Ishikawa (cell line): ENCODE results near the gene DHRS12.
A peak's percentile ranks its signal among the peaks of the same experiment; 100 is the strongest.

Experiments
- CEBPB ChIP-seq: IDR thresholded peaks from 2 replicates; pipeline ENCODE4 v1.6.1; 2012
- CREB1 ChIP-seq: IDR thresholded peaks from 2 replicates; pipeline ENCODE4 v1.6.1; 2012; ENCODE audit warnings: low read depth
- EGR1 ChIP-seq: IDR thresholded peaks from 2 replicates; pipeline ENCODE4 v1.6.1; 2012
- EP300 ChIP-seq: IDR thresholded peaks from 2 replicates; pipeline ENCODE4 v1.6.1; 2012; ENCODE audit warnings: borderline replicate concordance
- FOXM1 ChIP-seq: IDR thresholded peaks from 2 replicates; pipeline ENCODE4 v1.6.1; 2012; ENCODE audit warnings: low read depth, borderline replicate concordance
- MAX ChIP-seq: IDR thresholded peaks from 2 replicates; pipeline ENCODE4 v1.6.1; 2012
- NFIC ChIP-seq: IDR thresholded peaks from 2 replicates; pipeline ENCODE4 v1.6.1; 2012
- RAD21 ChIP-seq: IDR thresholded peaks from 2 replicates; pipeline ENCODE4 v1.6.1; 2012; ENCODE audit warnings: low read depth
- REST ChIP-seq: IDR thresholded peaks from 2 replicates; pipeline ENCODE4 v1.6.1; 2012; ENCODE audit warnings: low read depth, mild to moderate bottlenecking
- TAF1 ChIP-seq: IDR thresholded peaks from 2 replicates; pipeline ENCODE4 v1.6.1; 2012; ENCODE audit warnings: low read depth, mild to moderate bottlenecking
- TCF12 ChIP-seq: IDR thresholded peaks from 2 replicates; pipeline ENCODE4 v1.6.1; 2012; ENCODE audit warnings: low read depth
- TEAD4 ChIP-seq: IDR thresholded peaks from 2 replicates; pipeline ENCODE4 v1.6.1; 2012
- USF1 ChIP-seq: IDR thresholded peaks from 2 replicates; pipeline ENCODE4 v1.6.1; 2012
- YY1 ChIP-seq: IDR thresholded peaks from 2 replicates; pipeline ENCODE4 v1.6.1; 2012; ENCODE audit warnings: low read depth
- ZBTB7A ChIP-seq: IDR thresholded peaks from 2 replicates; pipeline ENCODE4 v1.6.1; 2012; ENCODE audit warnings: low read depth

DHRS12 gene

GRCh38 chr13:51768976-51769375 is 35.0 kb downstream of the DHRS12 start:
- TF ChIP-seq EGR1 (no peak), CREB1 (no peak), FOXM1 (no peak), YY1 (no peak), TEAD4 (no peak), NFIC (no peak)

GRCh38 chr13:51768378-51768921 is 35.5 kb downstream of the DHRS12 start:
- TF ChIP-seq CREB1, result no peak
- no peak for TF ChIP-seq EP300
- TF ChIP-seq USF1, result no peak
- TF ChIP-seq FOXM1, result no peak
- TF ChIP-seq ZBTB7A, result no peak
- TF ChIP-seq MAX, result no peak
- TF ChIP-seq NFIC, result no peak
- TF ChIP-seq EGR1, result no peak
- no peak for TF ChIP-seq REST
- TF ChIP-seq YY1, result no peak
- no peak for TF ChIP-seq TAF1
- TF ChIP-seq TCF12, result no peak
- no peak for TF ChIP-seq RAD21
- no peak for TF ChIP-seq CEBPB
- TF ChIP-seq TEAD4, result no peak

GRCh38 chr13:51767100-51767499 is 36.9 kb downstream of the DHRS12 start:
- TF ChIP-seq RAD21 (peak; percentile 49), EP300 (no peak)

- no peak for TF ChIP-seq ZBTB7A
- TF ChIP-seq CREB1, result no peak
Measured at GRCh38 chr13:51765142-51765515, 38.8 kb downstream of the DHRS12 start.

- no peak for TF ChIP-seq EGR1
- no peak for TF ChIP-seq TEAD4
- no peak for TF ChIP-seq CREB1
Measured at GRCh38 chr13:51764184-51765141, 39.5 kb downstream of the DHRS12 start.

GRCh38 chr13:51763486-51763885 is 40.5 kb downstream of the DHRS12 start:
- no peak for TF ChIP-seq EP300
- no peak for TF ChIP-seq EGR1
- no peak for TF ChIP-seq CEBPB
- TF ChIP-seq TAF1, result no peak
- TF ChIP-seq CREB1, result no peak
- TF ChIP-seq TEAD4, result no peak
- no peak for TF ChIP-seq ZBTB7A
- TF ChIP-seq TCF12, result no peak
- TF ChIP-seq FOXM1, result no peak
- no peak for TF ChIP-seq YY1
- no peak for TF ChIP-seq USF1
- TF ChIP-seq REST, result no peak
- TF ChIP-seq MAX, result no peak
- no peak for TF ChIP-seq NFIC
- no peak for TF ChIP-seq RAD21
